HK-2 (cell line): ENCODE results near the gene TTC33.
"Not testable (repeated sequence)": the region's sequence is repeated elsewhere in the genome, so short reads cannot be mapped to it uniquely, and the experiment has no call there.

ENCODE experiments used
- DNase-seq: peaks from one replicate; pipeline ENCODE4 v3.0.0-alpha.2; 2018; ENCODE audit not compliant: unreplicated experiment

TTC33 gene

DNA sequence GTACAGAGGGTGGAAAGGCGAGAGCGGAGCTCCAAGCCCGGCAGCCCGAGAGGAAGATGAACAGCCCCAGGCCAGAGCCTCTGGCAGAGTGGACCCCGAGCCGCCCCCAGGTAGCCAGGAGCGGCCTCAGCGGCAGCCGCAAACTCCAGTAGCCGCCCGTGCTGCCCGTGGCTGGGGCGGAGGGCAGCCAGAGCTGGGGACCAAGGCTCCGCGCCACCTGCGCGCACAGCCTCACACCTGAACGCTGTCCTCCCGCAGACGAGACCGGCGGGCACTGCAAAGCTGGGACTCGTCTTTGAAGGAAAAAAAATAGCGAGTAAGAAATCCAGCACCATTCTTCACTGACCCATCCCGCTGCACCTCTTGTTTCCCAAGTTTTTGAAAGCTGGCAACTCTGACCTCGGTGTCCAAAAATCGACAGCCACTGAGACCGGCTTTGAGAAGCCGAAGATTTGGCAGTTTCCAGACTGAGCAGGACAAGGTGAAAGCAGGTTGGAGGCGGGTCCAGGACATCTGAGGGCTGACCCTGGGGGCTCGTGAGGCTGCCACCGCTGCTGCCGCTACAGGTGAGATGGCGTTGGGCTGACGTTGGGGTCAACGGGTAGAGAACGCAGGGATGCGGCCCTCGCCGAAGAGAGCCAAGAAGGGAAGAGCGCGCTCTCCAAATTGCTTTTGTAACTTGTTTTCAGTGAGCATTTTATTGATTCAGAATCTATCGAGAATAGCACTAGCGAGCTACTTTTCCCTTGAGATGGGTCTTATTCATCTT lies 75.7 kb downstream of the TTC33 start, which contains the start of gene PTGER4:
PTGER4 (plus strand) TSS at position 3 of the 769 bp plus-strand sequence. CDS start 1,079 bp downstream, outside the sequence.
- no peak for DNase-seq

DNA sequence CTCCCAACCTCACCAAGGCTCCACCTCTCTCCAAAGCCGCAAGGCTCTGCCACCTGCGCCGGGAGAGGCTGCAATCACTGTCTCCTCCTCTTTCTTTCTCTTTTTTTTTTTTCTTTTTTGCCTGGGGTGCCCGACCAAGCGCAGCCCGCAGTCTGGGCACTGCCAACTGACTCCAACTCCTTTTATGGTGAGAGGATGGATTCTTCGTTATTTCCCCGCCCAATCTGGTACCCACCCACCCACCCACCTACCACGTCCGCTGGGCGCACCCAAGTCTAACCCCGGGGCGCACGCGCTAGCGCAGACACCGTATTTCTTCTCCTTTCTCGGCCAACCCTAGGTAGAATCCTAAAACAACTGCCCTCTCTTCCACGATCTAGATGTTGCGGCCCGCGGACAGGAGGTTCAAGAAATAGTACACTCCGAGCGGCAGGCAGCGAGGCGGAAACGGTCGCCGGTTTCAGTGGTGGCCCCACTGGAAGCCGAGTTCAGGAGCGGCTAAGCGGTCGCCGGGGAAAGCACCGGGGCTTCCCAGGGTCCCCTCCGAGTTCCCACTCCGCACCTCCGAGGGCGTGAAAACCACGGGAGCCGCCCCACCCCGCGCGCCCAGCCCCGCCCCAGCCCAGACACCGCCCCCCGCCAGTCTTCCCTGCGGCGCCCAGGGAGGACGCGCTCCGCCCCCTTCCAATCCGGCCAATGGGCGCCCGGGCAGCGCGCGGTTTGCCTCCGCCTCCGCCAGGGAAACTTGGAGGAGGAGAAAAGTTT lies 76.4 kb downstream of the TTC33 start:
- DNase-seq, result peak; percentile 93

- DNase-seq, result no peak
These were observed 77.2 kb downstream of the TTC33 start for GRCh38 chr5:40678460-40679147.

DNA sequence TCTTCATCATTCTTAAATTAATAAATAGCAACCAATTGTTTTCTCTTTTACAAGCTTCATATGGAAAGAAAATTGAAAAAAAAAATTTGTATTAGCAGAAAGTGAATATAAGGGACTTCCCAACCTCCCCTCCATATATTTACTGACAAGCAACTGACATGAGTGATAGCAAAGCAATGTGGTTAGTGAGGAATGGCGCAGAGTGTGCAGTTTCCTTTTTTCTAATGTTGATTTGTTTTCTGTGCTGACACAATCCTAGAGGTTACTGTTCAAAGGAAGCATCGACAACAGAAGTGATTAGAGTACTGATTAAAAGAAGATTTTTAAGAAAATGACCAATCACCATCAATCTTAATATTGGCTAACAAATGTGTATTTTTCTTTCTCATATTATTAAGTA lies 77.7 kb downstream of the TTC33 start:
- DNase-seq, result no peak

- no peak for DNase-seq
These were observed 78.3 kb downstream of the TTC33 start for GRCh38 chr5:40677456-40677855.

- DNase-seq, result no peak
These were observed 79.0 kb downstream of the TTC33 start for GRCh38 chr5:40676613-40677343.

DNA sequence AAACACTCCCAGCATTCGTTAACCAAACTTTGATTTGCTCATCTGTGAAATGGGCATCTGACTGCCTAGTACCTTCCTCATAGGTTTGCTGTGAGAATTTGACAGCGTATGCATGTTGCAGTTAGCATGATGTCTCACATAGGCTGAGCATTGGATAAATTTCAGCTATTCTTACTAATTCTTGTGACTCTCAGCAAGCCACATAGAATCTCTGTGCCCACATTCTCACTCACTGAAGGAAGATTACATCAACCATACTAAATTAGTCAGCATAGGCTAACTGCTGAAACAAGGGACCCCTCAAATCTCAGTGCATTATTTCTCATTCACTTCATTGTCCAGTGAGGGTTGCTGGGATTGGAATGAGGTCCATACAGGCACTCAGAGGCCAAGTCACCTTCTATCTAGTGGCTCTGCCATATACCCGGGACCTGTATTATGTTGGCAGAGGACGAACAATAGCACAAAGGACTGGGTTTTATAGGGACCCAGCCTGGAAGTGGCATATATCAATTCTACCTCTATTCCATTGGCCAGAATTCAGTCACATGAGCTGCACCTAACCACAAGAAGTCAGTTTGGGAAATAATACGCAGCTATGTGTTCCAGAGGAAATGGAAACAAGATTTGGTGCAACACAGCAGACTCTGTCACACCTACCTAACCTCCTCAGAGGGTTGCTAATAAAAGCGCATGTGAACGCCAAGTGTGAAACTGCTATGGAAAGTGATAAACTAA lies 80.2 kb downstream of the TTC33 start:
- DNase-seq, result no peak

- no peak for DNase-seq
These were observed 81.0 kb downstream of the TTC33 start for GRCh38 chr5:40674661-40675235.

DNA sequence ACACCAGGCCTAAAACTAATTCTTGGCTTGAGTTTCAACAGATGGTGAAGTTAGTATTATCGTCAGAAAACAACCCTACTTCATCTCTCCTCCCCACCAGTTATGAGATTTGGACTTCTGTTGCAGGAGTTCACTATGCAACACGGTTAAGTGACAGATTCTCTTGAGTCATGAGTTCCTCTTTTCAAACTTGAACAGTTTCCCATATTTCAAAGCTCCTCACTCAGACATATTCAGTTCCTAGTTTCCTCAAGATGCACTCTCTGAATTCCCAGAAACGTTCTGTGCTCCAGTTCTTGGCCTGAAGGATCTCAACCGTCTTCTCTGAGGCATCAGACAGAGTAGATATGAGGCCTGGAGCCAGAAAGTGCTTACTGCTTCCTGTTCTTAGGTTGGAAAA lies 83.3 kb downstream of the TTC33 start:
- DNase-seq, result no peak

GRCh38 chr5:40669606-40670390 lies 86.0 kb downstream of the TTC33 start:
- no peak for DNase-seq

DNA sequence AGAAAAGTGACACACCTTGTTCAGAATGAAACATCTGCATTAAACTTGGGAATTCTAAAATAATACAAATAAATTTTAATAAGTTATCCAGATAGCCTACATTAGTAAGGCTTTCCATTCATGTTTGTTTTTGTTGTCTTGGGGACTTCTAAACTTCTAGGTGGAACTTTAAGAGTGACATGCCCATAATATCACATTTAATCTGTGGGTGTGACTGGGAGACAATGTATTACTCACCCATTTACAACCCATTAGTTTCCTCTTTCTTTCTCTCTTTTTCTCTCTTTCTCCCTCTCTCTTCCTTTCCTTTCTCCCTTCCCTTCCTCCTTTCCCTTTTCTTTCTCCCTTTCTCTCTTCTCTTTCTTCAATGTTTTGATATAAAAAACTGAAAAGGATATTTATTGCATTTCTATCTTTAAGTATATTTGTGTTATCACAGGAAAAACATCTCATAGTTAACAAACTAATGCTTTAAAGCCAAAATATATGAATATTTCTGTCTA lies 88.5 kb downstream of the TTC33 start:
- no peak for DNase-seq

DNA sequence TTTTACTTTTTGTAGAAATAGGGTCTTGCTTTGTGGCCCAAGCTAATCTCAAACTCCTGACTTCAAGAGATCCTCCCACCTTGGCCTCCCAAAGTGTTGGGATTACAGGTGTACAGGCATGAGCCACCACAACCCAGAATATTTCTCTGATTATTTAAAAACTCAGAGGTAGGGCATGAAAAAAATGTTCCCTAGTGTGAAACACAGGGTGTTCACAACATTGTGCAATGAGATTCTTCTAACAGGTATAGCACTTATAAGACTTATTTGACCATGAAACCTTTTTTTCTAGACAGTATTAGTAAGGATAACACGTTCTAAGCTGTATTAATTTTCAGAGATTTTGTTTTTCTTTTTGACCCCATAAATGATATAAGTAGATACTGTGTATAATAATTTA lies 89.1 kb downstream of the TTC33 start:
- no peak for DNase-seq

GRCh38 chr5:40665635-40666298 lies 90.0 kb downstream of the TTC33 start:
- DNase-seq, result no peak

DNA sequence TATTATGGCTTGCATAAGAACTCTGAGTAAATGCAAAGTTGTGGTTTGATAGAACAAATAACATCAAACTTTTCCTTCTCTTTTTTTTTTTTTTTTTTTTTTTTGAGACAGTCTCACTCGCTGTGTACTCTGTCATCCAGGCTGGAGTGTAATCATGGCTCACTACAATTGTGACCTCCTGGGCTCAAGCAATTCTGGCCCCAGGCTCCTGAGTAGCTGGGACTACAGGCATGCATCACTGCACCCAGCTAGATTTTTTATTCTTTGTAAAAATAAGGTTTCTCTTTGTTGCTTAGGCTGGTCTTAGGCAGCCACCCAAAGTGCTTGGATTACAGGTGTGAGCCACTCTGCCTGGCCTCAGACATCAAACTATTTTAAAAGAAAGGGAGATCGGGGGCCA lies 95.0 kb downstream of the TTC33 start:
- no peak for DNase-seq

DNA sequence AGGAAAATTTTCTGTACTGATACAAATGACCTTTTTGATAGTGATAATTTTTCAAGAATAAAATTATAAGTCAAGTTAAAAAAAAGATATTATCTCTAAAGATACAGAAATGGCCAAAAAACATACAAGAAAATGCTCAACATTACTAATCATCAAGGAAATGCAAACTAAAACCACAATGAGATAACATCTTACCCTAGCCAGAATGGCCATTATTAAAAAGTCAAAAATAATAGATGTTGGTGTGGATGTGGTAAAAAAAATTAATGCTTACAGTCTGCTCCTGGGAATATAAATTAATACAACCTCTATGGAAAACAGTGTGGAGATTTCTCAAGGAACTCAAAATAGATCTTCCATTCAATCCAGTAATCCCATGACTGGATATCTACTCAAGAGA lies 99.0 kb downstream of the TTC33 start:
- no peak for DNase-seq

- DNase-seq, result not testable (repeated sequence)
These were observed 99.7 kb downstream of the TTC33 start for GRCh38 chr5:40656091-40656490.

- no peak for DNase-seq
These were observed 100.6 kb downstream of the TTC33 start for GRCh38 chr5:40655138-40655537.

DNA sequence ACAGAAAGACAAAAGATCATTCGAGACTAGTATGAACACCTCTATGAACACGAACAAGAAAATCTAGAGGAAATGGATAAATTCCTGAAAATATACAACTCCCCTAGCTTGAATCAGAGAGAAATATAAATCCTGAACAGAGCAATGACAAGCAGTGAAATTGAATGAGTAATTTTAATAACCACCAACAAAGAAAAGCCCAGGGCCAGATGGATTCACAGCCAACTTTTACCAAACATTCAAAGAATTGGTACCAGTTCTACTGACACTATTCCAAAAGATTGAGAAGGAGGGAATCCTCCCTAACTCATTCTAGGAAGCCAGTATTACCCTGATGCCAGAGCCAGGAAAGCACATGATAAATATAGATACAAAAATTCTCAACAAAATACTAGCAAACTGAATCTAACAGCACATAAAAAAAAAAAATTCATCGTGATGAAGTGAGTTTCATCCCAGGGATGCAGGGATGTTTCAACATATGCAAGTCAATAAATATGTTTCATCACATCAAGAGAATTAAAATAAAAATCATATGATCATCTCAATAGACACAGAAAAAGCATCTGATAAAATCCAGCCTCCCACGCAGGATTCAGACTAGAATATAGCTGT lies 101.3 kb downstream of the TTC33 start:
- DNase-seq, result no peak
